Ovary (tissue), 3 donors: ENCODE data around the gene CCDC40.

Source experiments
- CTCF ChIP-seq, 3 donors: fragments of 450-650 bp in 2 of 3; fragments of 200-600 bp in 1 of 3; IDR thresholded peaks; one replicate each; pipeline versions ENCODE4 v1.5.1 to v1.8.0; 2016 to 2022; ENCODE audit warnings: antibody characterized with exemption in 3 of 3, mild to moderate bottlenecking in 1 of 3
- EP300 ChIP-seq: sonication (generic); formaldehyde crosslinking; IDR thresholded peaks from one replicate; pipeline ENCODE4 v1.6.1; 2017; ENCODE audit warnings: antibody characterized with exemption
- POLR2A ChIP-seq: fragments of 450-650 bp; IDR thresholded peaks from one replicate; pipeline ENCODE4 v1.6.1; 2017; ENCODE audit warnings: antibody characterized with exemption, mild to moderate bottlenecking, moderate library complexity
- donor health status: DM: no; HTN: no; CAD: no.

GRCh38 chr17:80021600-80021999 lies 14.8 kb upstream of the CCDC40 start:
- TF ChIP-seq POLR2A = no peak
- no peak for TF ChIP-seq EP300
- TF ChIP-seq CTCF (IDR thresholded peaks at IDR 0.05) = no peak
